ENCODE measurements around the gene WDR70. TPM values are rescaled to one million over a fixed set of nuclear protein-coding genes. Genes with fewer than 3 reads are reported as not detected.
"Not testable (repeated sequence)": the region's sequence is repeated elsewhere in the genome, so short reads cannot be mapped to it uniquely, and the experiment has no call there.

Gene WDR70
- total and polyA plus RNA-seq, 9 donors = 20.9 to 36.5 (median 31.4) TPM

DNA sequence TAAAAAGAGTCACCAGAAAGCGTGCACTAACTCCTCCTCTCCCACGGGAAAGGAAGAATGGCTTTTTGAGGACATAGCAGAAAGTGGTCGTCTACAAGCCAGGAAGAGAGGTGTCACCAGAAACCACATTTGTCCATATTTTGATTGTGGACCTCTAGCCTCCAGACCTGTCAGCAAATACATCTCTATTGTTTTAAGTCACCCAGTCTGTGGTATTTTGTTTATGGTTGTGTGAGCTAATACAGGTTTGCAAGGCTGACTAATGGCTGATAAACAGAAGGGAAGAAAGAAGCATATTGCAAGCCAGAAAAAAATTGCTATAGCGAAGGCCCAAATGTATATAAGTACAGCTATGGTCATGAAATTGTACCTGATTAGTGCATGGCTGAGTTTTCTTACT, 21.4 kb downstream of the WDR70 start:
- Histone ChIP-seq H3K9me3 (no peaks in the 10 kb centered on the region), H3K36me3 (no peaks in the 10 kb centered on the region), H3K4me3 (no peak overlapping the region), H3K27me3 (no peaks in the 10 kb centered on the region), H3K4me1 (ENCODE audit: insufficient read depth) (no peaks in the 10 kb centered on the region), H3K27ac (no peak overlapping the region)
- intact Hi-C loops (cut with DNase I) = no loop called here
- no peak for DNase-seq
- TF ChIP-seq POLR2A (IDR thresholded peaks at IDR 0.05) = no peak
- TF ChIP-seq EP300 (IDR thresholded peaks at IDR 0.05) = no peak
- TF ChIP-seq, protein P1, sequence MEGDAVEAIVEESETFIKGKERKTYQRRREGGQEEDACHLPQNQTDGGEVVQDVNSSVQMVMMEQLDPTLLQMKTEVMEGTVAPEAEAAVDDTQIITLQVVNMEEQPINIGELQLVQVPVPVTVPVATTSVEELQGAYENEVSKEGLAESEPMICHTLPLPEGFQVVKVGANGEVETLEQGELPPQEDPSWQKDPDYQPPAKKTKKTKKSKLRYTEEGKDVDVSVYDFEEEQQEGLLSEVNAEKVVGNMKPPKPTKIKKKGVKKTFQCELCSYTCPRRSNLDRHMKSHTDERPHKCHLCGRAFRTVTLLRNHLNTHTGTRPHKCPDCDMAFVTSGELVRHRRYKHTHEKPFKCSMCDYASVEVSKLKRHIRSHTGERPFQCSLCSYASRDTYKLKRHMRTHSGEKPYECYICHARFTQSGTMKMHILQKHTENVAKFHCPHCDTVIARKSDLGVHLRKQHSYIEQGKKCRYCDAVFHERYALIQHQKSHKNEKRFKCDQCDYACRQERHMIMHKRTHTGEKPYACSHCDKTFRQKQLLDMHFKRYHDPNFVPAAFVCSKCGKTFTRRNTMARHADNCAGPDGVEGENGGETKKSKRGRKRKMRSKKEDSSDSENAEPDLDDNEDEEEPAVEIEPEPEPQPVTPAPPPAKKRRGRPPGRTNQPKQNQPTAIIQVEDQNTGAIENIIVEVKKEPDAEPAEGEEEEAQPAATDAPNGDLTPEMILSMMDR (IDR thresholded peaks at IDR 0.05) = no peak
- 78 to 83% (median 81%) methylated on average over 4 of the region's 4 CpGs for WGBS, 3 donors

DNA sequence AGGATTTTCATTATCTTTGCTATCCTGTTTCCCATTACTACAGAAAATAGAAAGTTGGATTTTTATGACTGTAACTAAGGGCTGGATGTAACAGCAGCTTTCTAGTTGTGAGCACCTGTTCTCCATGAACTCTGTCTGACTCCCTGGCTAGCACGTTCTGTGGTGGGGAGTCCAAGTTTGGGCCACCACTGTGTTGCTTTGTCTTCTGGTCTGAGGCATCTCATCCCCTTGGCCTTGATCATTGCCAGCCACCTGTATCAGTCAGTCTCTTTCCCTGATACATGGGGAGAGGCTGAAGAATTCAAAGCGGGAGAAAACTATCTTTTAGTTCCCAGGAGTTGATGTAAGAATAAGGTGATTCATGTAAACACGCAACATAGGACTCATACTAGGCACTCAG, 33.4 kb downstream of the WDR70 start:
- Histone ChIP-seq H3K4me1 (ENCODE audit: insufficient read depth) (no peaks in the 10 kb centered on the region), H3K27me3 (no peaks in the 10 kb centered on the region), H3K4me3 (no peak overlapping the region), H3K36me3 (no peaks in the 10 kb centered on the region), H3K9me3 (no peaks in the 10 kb centered on the region), H3K27ac (no peak overlapping the region)
- WGBS, 3 donors = 71 to 84% (median 74%) methylated on average over 3 of the region's 3 CpGs
- TF ChIP-seq, protein P1 (IDR thresholded peaks at IDR 0.05) = no peak
- TF ChIP-seq EP300 (IDR thresholded peaks at IDR 0.05) = no peak
- TF ChIP-seq POLR2A (IDR thresholded peaks at IDR 0.05) = no peak
- intact Hi-C loops (cut with DNase I) = no loop called here
- no peak for DNase-seq

GRCh38 chr5:37415456-37415855, 36.3 kb downstream of the WDR70 start:
- WGBS, 3 donors = 89 to 100% (median 98%) methylated on average over 4 to 16 of the region's 33 CpGs
- H3K27me3 ChIP-seq; H3K4me1 ChIP-seq (ENCODE audit: insufficient read depth); intact Hi-C loops (cut with DNase I); H3K36me3 ChIP-seq; H3K4me3 ChIP-seq; DNase-seq; H3K27ac ChIP-seq; H3K9me3 ChIP-seq: not testable (repeated sequence)

DNA sequence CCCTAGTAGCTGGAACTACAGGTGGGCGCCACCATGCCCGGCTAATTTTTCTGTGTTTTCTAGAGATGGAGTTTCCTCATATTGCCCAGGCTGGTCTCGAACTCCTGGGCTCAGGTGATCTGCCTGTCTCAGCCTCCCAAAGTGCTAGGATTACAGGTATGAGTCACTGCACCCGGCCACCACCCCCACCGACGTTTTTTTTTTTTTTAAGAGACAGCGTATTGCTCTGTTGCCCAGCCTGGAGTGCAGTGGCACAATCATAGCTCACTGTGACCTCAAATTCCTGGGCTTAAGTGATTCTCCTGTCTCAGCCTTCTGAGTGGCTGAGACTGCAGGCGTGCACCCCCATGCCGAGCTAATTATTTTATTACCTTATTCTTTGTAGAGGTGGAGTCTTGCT, 38.2 kb downstream of the WDR70 start:
- Histone ChIP-seq H3K4me1 (ENCODE audit: insufficient read depth) (no peaks in the 10 kb centered on the region), H3K27me3 (no peaks in the 10 kb centered on the region), H3K4me3 (no peak overlapping the region), H3K36me3 (no peaks in the 10 kb centered on the region), H3K9me3 (no peaks in the 10 kb centered on the region), H3K27ac (no peak overlapping the region)
- TF ChIP-seq, protein P1 (IDR thresholded peaks at IDR 0.05) = no peak
- TF ChIP-seq POLR2A (IDR thresholded peaks at IDR 0.05) = no peak
- no peak for TF ChIP-seq EP300 (IDR thresholded peaks at IDR 0.05)
- no peak for DNase-seq
- intact Hi-C loops (cut with DNase I) = no loop called here
- 94 to 96% (median 95%) methylated on average over 9 of the region's 9 CpGs for WGBS, 3 donors

DNA sequence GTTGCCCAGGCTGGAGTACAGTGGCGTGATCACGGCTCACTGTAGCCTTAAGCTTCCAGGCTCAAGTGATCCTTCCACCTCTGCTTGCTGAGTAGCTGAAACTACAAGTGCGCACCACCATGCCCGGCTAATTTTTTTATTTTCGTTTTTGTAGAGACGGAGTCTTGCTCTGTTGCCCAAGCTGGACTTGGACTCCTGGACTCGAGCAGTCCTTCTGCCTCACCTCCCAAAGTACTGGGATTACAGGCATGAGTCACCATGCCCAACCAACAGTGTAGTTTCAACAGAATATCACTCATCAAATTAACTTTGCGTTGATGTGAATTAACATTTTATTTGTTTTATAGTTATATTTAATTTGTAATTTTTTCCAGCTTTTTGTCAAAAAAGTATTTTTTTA, 45.3 kb downstream of the WDR70 start:
- 86 to 91% (median 90%) methylated on average over 8 of the region's 8 CpGs for WGBS, 3 donors
- no peaks in the 10 kb centered on the region for H3K4me1 ChIP-seq (ENCODE audit: insufficient read depth)
- no peak overlapping the region for H3K27ac ChIP-seq
- DNase-seq = no peak
- H3K9me3 ChIP-seq = no peaks in the 10 kb centered on the region
- no peak overlapping the region for H3K4me3 ChIP-seq
- no peaks in the 10 kb centered on the region for H3K36me3 ChIP-seq
- TF ChIP-seq EP300 (IDR thresholded peaks at IDR 0.05) (no peak), POLR2A (IDR thresholded peaks at IDR 0.05) (no peak)
- TF ChIP-seq, protein P1 (IDR thresholded peaks at IDR 0.05) = no peak
- intact Hi-C loops (cut with DNase I) = no loop called here
- H3K27me3 ChIP-seq = no peaks in the 10 kb centered on the region

Data from ovary (tissue), 9 donors.